ENCODE measurements around the gene OR1C1. TPM values are rescaled to one million over a fixed set of nuclear protein-coding genes. Genes with fewer than 3 reads are reported as not detected.
"Not testable (repeated sequence)": the region's sequence is repeated elsewhere in the genome, so short reads cannot be mapped to it uniquely, and the experiment has no call there.

The OR1C1 gene, protein sequence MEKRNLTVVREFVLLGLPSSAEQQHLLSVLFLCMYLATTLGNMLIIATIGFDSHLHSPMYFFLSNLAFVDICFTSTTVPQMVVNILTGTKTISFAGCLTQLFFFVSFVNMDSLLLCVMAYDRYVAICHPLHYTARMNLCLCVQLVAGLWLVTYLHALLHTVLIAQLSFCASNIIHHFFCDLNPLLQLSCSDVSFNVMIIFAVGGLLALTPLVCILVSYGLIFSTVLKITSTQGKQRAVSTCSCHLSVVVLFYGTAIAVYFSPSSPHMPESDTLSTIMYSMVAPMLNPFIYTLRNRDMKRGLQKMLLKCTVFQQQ
- not detected in 2 replicates for total RNA-seq

DNA sequence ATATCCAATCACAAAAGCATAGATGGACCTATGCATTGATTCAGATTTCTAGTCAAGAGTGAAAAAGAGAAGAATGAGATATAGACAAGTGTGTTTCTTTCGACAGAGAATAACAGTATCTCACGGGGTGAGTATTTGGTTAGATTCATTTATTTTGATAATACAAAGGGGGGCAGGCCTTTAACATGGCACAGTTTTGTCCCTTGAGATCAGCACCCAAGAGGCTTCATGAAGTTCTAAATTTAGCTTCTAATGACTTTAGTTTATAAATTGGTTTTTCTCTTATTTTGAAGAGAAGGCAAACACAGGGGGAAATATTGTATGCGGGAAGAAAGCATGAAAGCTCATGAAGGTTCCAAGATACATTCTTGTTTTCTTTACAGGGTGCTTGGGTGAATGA, at the start of gene OR1C1:
TSS of gene OR1C1 (minus strand) at position 101 of the 400 bp plus-strand sequence. CDS start 2,150 bp downstream, outside the sequence.
- intact Hi-C loops (cut with micrococcal nuclease), result no loop called here

DNA sequence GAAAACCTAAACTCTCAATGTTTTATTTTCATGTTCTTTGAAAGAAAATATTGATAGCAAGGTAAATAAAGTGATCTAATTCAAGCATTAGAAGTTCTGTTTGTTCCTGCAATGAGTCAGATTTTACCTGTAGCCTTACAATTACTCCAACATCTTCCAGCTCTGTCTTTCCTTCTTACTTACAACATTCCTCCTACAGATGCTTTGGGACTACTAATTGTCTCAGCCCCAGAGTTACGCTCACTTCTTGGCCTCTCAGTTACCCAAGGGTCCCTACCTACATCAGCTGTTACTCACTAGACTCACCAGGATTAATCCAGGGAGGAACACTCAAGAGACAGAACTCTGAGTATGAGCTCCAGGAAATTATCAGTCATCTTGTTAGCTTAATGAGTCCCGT, 37.2 kb upstream of the OR1C1 start:
- intact Hi-C loops (cut with micrococcal nuclease), result no loop called here

DNA sequence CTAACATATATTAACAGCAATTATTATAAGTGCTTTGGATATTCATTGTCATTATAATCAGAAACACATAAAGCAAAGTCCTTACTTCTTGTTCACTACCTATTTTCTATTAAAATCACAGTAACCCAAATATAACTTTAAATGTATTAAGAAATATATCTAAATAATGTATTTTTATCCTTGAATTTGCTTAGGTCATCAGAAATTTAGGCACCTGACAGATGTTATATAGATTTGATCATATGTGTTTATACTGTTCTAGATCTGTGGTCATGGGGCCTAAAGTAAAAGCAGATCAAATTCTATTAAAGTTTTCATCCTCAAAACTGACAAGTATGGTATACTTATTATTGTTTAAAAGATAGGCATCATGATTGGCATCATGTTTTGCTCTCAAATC, 9.2 kb upstream of the OR1C1 start:
- intact Hi-C loops (cut with micrococcal nuclease), result no loop called here

DNA sequence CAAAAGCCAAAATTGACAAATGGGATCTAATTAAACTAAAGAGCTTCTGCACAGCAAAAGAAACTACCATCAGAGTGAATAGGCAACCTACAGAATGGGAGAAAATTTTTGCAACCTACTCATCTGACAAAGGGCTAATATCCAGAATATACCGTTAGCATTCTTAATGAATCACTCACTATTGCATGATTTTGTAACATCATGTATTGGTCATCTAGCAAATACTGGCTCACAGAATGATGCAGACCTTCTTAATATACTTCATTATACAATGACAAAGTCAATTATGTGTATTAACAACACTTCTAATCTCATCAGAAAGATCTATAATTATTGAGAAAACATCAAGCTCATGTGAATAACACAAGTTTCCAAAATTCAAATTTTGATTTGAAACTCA, 6.0 kb downstream of the OR1C1 start:
- intact Hi-C loops (cut with micrococcal nuclease), result not testable (repeated sequence)

DNA sequence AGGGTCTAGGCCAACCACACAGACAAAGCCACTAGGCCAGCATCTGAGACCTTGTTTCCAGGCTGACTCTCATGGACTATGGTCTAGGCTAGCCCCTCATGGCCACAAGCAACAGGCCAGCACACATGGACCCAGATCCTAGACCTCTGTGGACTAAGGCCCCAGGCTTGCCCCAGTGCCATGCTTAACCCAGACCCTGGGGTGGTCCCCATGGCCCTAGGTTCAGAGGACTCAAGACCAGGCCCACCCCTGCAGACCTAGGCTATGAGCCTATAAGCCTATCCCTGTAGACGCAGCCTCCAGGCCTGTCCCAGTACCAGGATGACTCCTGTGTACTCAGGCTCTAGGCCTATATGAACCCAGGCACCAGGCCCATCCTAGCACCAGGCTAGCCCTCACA, 10.5 kb downstream of the OR1C1 start:
- intact Hi-C loops (cut with micrococcal nuclease), result no loop called here

- intact Hi-C loops (cut with micrococcal nuclease), result no loop called here
Observed at GRCh38 chr1:247748041-247748440, 12.3 kb downstream of the OR1C1 start, which contains the start of gene OR14A2. Gene OR14A2, minus strand, starts transcription at chr1:247748141.

DNA sequence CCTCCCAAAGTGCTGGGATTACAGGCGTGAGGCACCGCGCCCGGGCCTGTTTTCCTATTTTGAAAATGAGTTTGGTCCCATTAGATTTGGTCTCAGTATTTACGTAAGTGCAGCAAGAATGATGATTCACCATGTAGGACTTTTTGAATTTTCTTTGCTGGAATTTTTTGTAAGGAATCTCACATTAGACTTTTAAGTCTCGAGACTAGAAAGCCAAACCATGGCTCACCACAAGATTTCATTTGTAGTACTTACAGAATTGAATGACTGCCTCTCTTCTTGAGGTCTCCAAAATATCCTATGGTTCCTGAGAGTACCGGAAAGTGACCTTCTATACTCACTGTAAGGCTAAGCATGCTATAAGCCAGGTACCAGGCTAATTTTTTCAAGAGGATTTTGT, 12.7 kb downstream of the OR1C1 start:
- intact Hi-C loops (cut with micrococcal nuclease), result no loop called here

- intact Hi-C loops (cut with micrococcal nuclease), result no loop called here
Observed at GRCh38 chr1:247746391-247746935, 13.9 kb downstream of the OR1C1 start.

DNA sequence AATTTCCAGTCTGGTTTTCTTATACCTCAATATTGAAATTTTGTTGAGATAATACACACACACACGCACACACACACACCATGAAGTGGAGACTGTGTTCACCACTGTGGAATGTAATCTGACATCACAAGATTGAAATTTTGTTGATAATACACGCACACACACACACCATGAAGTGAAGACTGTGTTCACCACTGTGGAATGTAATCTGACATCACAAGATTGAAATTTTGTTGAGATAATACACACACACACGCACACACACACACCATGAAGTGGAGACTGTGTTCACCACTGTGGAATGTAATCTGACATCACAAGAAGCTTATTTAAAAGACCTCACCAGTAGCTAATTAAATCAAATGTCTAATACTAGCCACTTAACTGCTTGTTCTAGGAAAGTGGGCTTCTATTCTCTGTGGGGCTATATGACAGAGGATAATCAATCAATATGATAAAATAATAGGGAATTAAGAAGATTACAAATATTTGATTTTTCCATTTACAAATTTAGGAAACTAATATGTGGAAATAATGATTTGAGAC, 18.1 kb downstream of the OR1C1 start:
- intact Hi-C loops (cut with micrococcal nuclease), result not testable (repeated sequence)

GRCh38 chr1:247741756-247742155, 18.6 kb downstream of the OR1C1 start:
- intact Hi-C loops (cut with micrococcal nuclease), result no loop called here

DNA sequence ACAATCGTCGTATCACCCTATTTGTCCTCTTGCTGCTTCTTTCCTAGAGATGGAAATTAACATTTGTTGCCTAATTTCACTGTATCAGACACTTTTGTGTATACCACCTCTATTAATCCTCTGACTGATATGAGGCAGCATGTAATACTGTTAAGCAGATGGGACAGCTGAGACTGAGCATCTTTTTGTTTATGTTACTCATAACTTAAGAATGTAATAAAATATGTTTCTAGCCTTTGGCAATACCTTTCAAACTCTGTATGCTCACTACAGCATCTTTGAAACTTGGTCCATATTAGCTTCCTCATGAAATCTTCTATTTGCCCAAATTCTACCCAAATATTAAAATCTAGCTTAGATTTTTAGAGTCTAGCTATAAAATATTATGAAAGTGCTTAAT, 19.6 kb downstream of the OR1C1 start:
- intact Hi-C loops (cut with micrococcal nuclease), result no loop called here

GRCh38 chr1:247738315-247738714, 22.0 kb downstream of the OR1C1 start, which contains the start of gene OR14K1:
Gene OR14K1, plus strand, starts transcription at chr1:247738615. Its CDS starts 0 bp downstream, at chr1:247738615.
- intact Hi-C loops (cut with micrococcal nuclease), result no loop called here

- intact Hi-C loops (cut with micrococcal nuclease), result no loop called here
Observed at GRCh38 chr1:247721222-247721621, 39.1 kb downstream of the OR1C1 start.

DNA sequence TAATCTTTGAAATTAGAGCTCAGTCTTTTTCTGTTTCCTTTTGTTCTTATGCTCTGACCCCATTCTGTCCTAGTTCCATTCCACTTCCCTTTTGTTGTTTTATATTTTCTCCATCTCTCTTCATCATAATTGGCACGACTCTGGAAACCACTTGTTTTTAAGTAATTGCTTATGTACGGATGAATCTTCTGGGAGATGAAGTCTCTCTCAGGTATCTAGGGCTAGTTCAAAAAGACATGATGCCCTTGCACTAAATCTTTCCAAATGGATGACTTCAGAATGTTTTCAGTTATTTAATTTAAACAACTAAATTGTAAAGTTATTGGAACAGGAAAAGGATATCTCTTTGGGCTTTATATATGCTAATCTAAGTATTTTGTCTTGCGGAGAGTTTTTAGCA, 43.8 kb downstream of the OR1C1 start, which contains the start of gene OR6F1:
TSS of gene OR6F1 (minus strand) at position 101 of the 400 bp plus-strand sequence. CDS start 3,891 bp downstream, outside the sequence.
- intact Hi-C loops (cut with micrococcal nuclease), result no loop called here

- intact Hi-C loops (cut with micrococcal nuclease), result no loop called here
Observed at GRCh38 chr1:247713753-247714152, 46.6 kb downstream of the OR1C1 start.

DNA sequence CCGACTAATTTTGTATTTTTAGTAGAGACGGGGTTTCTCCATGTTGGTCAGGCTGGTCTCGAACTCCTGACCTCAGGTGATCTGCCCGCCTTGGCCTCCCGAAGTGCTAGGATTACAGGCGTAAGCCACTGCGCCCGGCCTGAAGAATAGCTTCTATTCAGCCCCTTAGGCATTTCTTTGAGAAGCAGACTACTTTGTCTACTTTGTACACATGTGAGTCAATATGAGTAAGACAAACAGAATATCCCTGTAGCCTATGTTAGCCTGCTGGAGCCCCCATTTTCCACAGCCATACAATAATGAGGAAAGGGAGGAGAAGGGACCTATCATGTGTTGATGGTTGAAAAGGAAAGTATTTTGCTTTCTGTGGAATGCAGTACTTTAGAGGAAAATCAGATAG, 49.7 kb downstream of the OR1C1 start:
- intact Hi-C loops (cut with micrococcal nuclease), result not testable (repeated sequence)

Other genes with a start within 250 kb of the OR1C1 start
- gene OR2C3, start 224.1 kb downstream of the OR1C1 start, total RNA-seq, result not detected in 2 replicates
- gene GCSAML, start 211.4 kb downstream of the OR1C1 start, total RNA-seq, result not detected in 2 replicates
- not detected in 2 replicates for gene OR2G2, start 172.2 kb downstream of the OR1C1 start, total RNA-seq
- gene OR2G3, start 155.0 kb downstream of the OR1C1 start, total RNA-seq, result not detected in 2 replicates
- gene OR13G1, start 80.8 kb downstream of the OR1C1 start, total RNA-seq, result not detected in 2 replicates
- not detected in 2 replicates for gene OR6F1, start 43.9 kb downstream of the OR1C1 start, total RNA-seq
- gene OR14K1, start 21.9 kb downstream of the OR1C1 start, total RNA-seq, result not detected in 2 replicates
- not detected in 2 replicates for gene OR14A2, start 12.4 kb downstream of the OR1C1 start, total RNA-seq
- not detected in 2 replicates for gene OR14A16, start 63.6 kb upstream of the OR1C1 start, total RNA-seq
- not detected in 2 replicates for gene OR11L1, start 81.3 kb upstream of the OR1C1 start, total RNA-seq
- gene TRIM58, start 96.6 kb upstream of the OR1C1 start, total RNA-seq, result 0.61 TPM in 2 replicates
- gene OR2W3, start 135.0 kb upstream of the OR1C1 start, total RNA-seq, result not detected in 2 replicates
- not detected in 2 replicates for gene OR2T8, start 159.7 kb upstream of the OR1C1 start, total RNA-seq
- not detected in 2 replicates for gene OR2AJ1, start 164.3 kb upstream of the OR1C1 start, total RNA-seq
- 0.34 TPM in 1 of 2 replicates, not detected in the other for gene OR2L8, start 188.3 kb upstream of the OR1C1 start, total RNA-seq
- 0.20 TPM in 1 of 2 replicates, not detected in the other for gene OR2AK2, start 204.7 kb upstream of the OR1C1 start, total RNA-seq

Measured in T-helper 1 cell treated with Interleukin-12 subunit alpha and Interleukin-12 subunit beta and Interleukin-4 antibody, amounts not matched to agents 30 ng/mL and 1 ng/mL, for 36 hours (primary cell).